ENCODE results near the gene PLPP7. TPM values are rescaled to one million over a fixed set of nuclear protein-coding genes. Genes with fewer than 3 reads are reported as not detected.

PLPP7 gene
- total RNA-seq, 1 donor from 2014 or later = 0.73 TPM

GRCh38 chr9:131276891-131277286 is 12.6 kb upstream of the PLPP7 start:
- H3K4me3 Mint-ChIP-seq (ENCODE audit: unreplicated experiment) = no peak overlapping the region
- H3K27me3 Mint-ChIP-seq (ENCODE audit: unreplicated experiment) = peaks cover 18% of the 10 kb centered on the region
- H3K36me3 Mint-ChIP-seq (ENCODE audit: unreplicated experiment) = no peaks in the 10 kb centered on the region
- no peaks in the 10 kb centered on the region for H3K9me3 Mint-ChIP-seq (ENCODE audit: unreplicated experiment)
- DNase-seq (ENCODE audit: extremely low spot score, unreplicated experiment) = no peak
- no peak overlapping the region for H3K27ac Mint-ChIP-seq (ENCODE audit: unreplicated experiment)
- peaks cover 5% of the 10 kb centered on the region for H3K4me1 Mint-ChIP-seq (ENCODE audit: unreplicated experiment)
- no peak for TF ChIP-seq CTCF (IDR thresholded peaks at IDR 0.05)

- Mint-ChIP-seq H3K36me3 (ENCODE audit: unreplicated experiment) (no peaks in the 10 kb centered on the region), H3K4me1 (ENCODE audit: unreplicated experiment) (peaks cover 9% of the 10 kb centered on the region), H3K9me3 (ENCODE audit: unreplicated experiment) (no peaks in the 10 kb centered on the region), H3K4me3 (ENCODE audit: unreplicated experiment) (no peak overlapping the region), H3K27me3 (ENCODE audit: unreplicated experiment) (peaks cover 23% of the 10 kb centered on the region), H3K27ac (ENCODE audit: unreplicated experiment) (no peak overlapping the region)
- no peak for DNase-seq (ENCODE audit: extremely low spot score, unreplicated experiment)
- TF ChIP-seq CTCF (IDR thresholded peaks at IDR 0.05) = no peak
Observed at GRCh38 chr9:131277287-131277909, 12.1 kb upstream of the PLPP7 start.

- Mint-ChIP-seq H3K27me3 (ENCODE audit: unreplicated experiment) (peaks cover 23% of the 10 kb centered on the region), H3K36me3 (ENCODE audit: unreplicated experiment) (no peaks in the 10 kb centered on the region), H3K4me3 (ENCODE audit: unreplicated experiment) (peak overlapping the region; percentile 75), H3K27ac (ENCODE audit: unreplicated experiment) (no peak overlapping the region), H3K9me3 (ENCODE audit: unreplicated experiment) (no peaks in the 10 kb centered on the region), H3K4me1 (ENCODE audit: unreplicated experiment) (peaks cover 9% of the 10 kb centered on the region)
- DNase-seq (ENCODE audit: extremely low spot score, unreplicated experiment) = no peak
- no peak for TF ChIP-seq CTCF (IDR thresholded peaks at IDR 0.05)
Observed at GRCh38 chr9:131277910-131278701, 11.4 kb upstream of the PLPP7 start.

GRCh38 chr9:131278702-131279111 is 10.8 kb upstream of the PLPP7 start:
- DNase-seq (ENCODE audit: extremely low spot score, unreplicated experiment) = no peak
- no peak overlapping the region for H3K27ac Mint-ChIP-seq (ENCODE audit: unreplicated experiment)
- peaks cover 27% of the 10 kb centered on the region for H3K27me3 Mint-ChIP-seq (ENCODE audit: unreplicated experiment)

More at GRCh38 chr9:131278702-131279111, 10.8 kb upstream of the PLPP7 start:
- TF ChIP-seq CTCF (IDR thresholded peaks at IDR 0.05) = no peak
- no peaks in the 10 kb centered on the region for H3K9me3 Mint-ChIP-seq (ENCODE audit: unreplicated experiment)
- no peaks in the 10 kb centered on the region for H3K36me3 Mint-ChIP-seq (ENCODE audit: unreplicated experiment)
- no peak overlapping the region for H3K4me3 Mint-ChIP-seq (ENCODE audit: unreplicated experiment)
- peaks cover 12% of the 10 kb centered on the region for H3K4me1 Mint-ChIP-seq (ENCODE audit: unreplicated experiment)
